ENCODE data around the gene COTL1. TPM values are rescaled to one million over a fixed set of nuclear protein-coding genes. Genes with fewer than 3 reads are reported as not detected.
"Not testable (repeated sequence)": the region's sequence is repeated elsewhere in the genome, so short reads cannot be mapped to it uniquely, and the experiment has no call there.

COTL1 gene
- total and polyA plus RNA-seq, 4 donors: 62.4 to 223 (median 142) TPM

DNA sequence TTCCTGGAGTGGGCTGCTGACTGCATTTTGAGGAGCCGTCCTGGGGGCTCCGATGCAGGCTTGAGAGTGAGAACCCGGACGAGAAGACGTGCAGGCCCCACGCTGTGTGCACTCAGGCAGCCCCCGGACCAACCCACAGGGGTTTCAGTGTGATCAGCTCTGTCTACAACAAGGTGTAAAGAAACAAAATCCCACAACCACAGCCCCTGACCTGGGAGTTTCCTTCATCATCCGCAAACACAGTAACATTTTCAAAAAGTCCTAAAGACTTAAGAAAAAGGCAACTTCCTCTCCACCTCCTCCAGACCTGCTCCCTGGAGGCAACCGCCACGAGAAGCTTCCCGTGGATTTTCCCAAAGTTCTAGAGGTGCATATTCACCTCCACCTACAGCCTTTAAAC lies 98.0 kb downstream of the COTL1 start:
- Histone ChIP-seq H3K4me3 (no peak overlapping the region), H3K36me3 (ENCODE audit: control insufficient read depth in 4 of 4, insufficient read depth in 4 of 4, low read length in 4 of 4) (no peaks in the 10 kb centered on the region), H3K9ac (ENCODE audit: insufficient read depth in 1 of 2, low read length in 2 of 2) (no peak overlapping the region), H3K27me3 (ENCODE audit: control insufficient read depth in 3 of 3, insufficient read depth in 3 of 3, low read length in 2 of 3) (no peaks in the 10 kb centered on the region), H3K9me3 (ENCODE audit: control insufficient read depth in 4 of 4, insufficient read depth in 3 of 4, low read length in 3 of 4) (no peaks in the 10 kb centered on the region), H3K27ac (ENCODE audit: low read depth in 1 of 2, low read length in 1 of 2) (no peak overlapping the region), H3K4me1 (ENCODE audit: control insufficient read depth in 5 of 5, insufficient read depth in 5 of 5, low read length in 5 of 5) (peaks cover 0 to 5% (median under 1%) of the 10 kb centered on the region in 5 donors)
- ATAC-seq (ENCODE audit: insufficient read depth, low FRiP score) (no peak), DNase-seq (no peak)
- no peak for TF ChIP-seq CTCF (IDR thresholded peaks at IDR 0.05; ENCODE audit: control extremely low read depth, extremely low read depth)
- 72 to 90% methylated on average over 11 of the region's 11 CpGs for WGBS, 2 donors

GRCh38 chr16:84518804-84519341 lies 99.0 kb downstream of the COTL1 start:
- Histone ChIP-seq H3K9me3 (ENCODE audit: control insufficient read depth in 4 of 4, insufficient read depth in 3 of 4, low read length in 3 of 4) (no peaks in the 10 kb centered on the region), H3K4me3 (no peak overlapping the region), H3K4me1 (ENCODE audit: control insufficient read depth in 5 of 5, insufficient read depth in 5 of 5, low read length in 5 of 5) (peaks cover 0 to 5% (median 2%) of the 10 kb centered on the region in 5 donors), H3K27ac (ENCODE audit: low read depth in 1 of 2, low read length in 1 of 2) (no peak overlapping the region), H3K36me3 (ENCODE audit: control insufficient read depth in 4 of 4, insufficient read depth in 4 of 4, low read length in 4 of 4) (no peaks in the 10 kb centered on the region), H3K27me3 (ENCODE audit: control insufficient read depth in 3 of 3, insufficient read depth in 3 of 3, low read length in 2 of 3) (no peaks in the 10 kb centered on the region), H3K9ac (ENCODE audit: insufficient read depth in 1 of 2, low read length in 2 of 2) (no peak overlapping the region)
- no peak for DNase-seq
- ATAC-seq (ENCODE audit: insufficient read depth, low FRiP score): no peak
- no peak for TF ChIP-seq CTCF (IDR thresholded peaks at IDR 0.05; ENCODE audit: control extremely low read depth, extremely low read depth)
- 86 to 87% methylated on average over 17 of the region's 17 CpGs for WGBS, 2 donors

DNA sequence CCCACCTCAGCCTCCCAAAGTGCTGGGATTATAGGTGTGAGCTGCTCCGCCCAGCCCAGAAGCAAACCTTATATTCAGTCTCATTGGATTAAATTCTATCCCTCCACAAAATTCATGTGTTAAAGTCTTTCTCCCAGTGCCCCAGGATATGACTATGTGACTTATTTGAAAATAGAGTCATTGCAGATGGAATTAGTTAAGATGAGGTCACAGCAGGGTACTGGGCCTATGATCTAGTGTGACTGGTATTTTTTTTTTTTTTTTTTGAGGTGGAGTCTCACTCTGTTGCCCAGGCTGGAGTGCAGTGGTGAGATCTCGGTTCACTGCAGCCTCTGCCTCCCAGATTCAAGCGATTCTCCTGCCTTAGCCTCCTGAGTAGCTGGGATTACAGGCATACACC lies 99.7 kb downstream of the COTL1 start:
- H3K36me3 ChIP-seq (ENCODE audit: control insufficient read depth in 4 of 4, insufficient read depth in 4 of 4, low read length in 4 of 4): not testable (repeated sequence)

DNA sequence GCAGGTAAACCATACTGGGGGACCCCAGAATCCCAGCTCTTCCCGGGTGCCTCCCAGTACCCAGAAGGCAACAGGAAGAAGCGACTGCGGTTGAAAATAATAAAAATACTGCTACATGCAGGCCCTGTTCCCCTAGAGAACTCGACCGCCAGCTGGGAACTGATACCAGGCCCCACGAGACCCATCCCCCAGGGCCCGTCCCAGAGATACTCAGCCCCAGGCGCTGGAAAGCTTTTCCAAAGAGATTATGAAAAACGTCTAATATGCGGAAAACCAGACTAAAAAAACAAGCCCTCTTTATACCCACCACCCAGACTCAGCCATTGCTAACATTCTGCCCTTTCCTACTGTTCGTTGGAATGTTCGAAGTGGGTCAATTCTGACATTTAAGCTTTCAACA lies 100.5 kb downstream of the COTL1 start:
- DNase-seq (no peak), ATAC-seq (ENCODE audit: insufficient read depth, low FRiP score) (no peak)
- H3K9ac ChIP-seq (ENCODE audit: insufficient read depth in 1 of 2, low read length in 2 of 2): no peak overlapping the region
- H3K4me3 ChIP-seq: no peak overlapping the region
- H3K9me3 ChIP-seq (ENCODE audit: control insufficient read depth in 4 of 4, insufficient read depth in 3 of 4, low read length in 3 of 4): no peaks in the 10 kb centered on the region
- no peaks in the 10 kb centered on the region for H3K36me3 ChIP-seq (ENCODE audit: control insufficient read depth in 4 of 4, insufficient read depth in 4 of 4, low read length in 4 of 4)
- H3K4me1 ChIP-seq (ENCODE audit: control insufficient read depth in 5 of 5, insufficient read depth in 5 of 5, low read length in 5 of 5): peaks cover 0 to 5% (median 2%) of the 10 kb centered on the region in 5 donors
- no peak overlapping the region for H3K27ac ChIP-seq (ENCODE audit: low read depth in 1 of 2, low read length in 1 of 2)
- 91 to 94% methylated on average over 12 of the region's 12 CpGs for WGBS, 2 donors
- H3K27me3 ChIP-seq (ENCODE audit: control insufficient read depth in 3 of 3, insufficient read depth in 3 of 3, low read length in 2 of 3): no peaks in the 10 kb centered on the region
- TF ChIP-seq CTCF (IDR thresholded peaks at IDR 0.05; ENCODE audit: control extremely low read depth, extremely low read depth): no peak

More for the DNA sequence above, 99.7 kb downstream of the COTL1 start:
- not testable (repeated sequence) for H3K4me1 ChIP-seq (ENCODE audit: control insufficient read depth in 5 of 5, insufficient read depth in 5 of 5, low read length in 5 of 5); H3K4me3 ChIP-seq; H3K27me3 ChIP-seq (ENCODE audit: control insufficient read depth in 3 of 3, insufficient read depth in 3 of 3, low read length in 2 of 3); H3K9me3 ChIP-seq (ENCODE audit: control insufficient read depth in 4 of 4, insufficient read depth in 3 of 4, low read length in 3 of 4); ATAC-seq (ENCODE audit: insufficient read depth, low FRiP score); DNase-seq; H3K27ac ChIP-seq (ENCODE audit: low read depth in 1 of 2, low read length in 1 of 2); H3K9ac ChIP-seq (ENCODE audit: insufficient read depth in 1 of 2, low read length in 2 of 2)
- WGBS, 2 donors: 88 to 94% methylated on average over 3 of the region's 3 CpGs

Other genes starting within 250 kb of the COTL1 start
- 10 to 100 TPM; 50.0 to 96.8 TPM for gene ATP2C2, start 249.5 kb downstream of the COTL1 start, total RNA-seq
- gene ATP2C2, start 249.5 kb downstream of the COTL1 start, polyA plus RNA-seq: 10 to 100 TPM; 21.3 to 25.0 TPM
- 10 to 100 TPM; 15.7 to 16.9 TPM for gene MEAK7, start 113.4 kb downstream of the COTL1 start, total RNA-seq
- 1 to 10 TPM; 4.8 to 6.7 TPM for gene MEAK7, start 113.4 kb downstream of the COTL1 start, polyA plus RNA-seq
- gene KLHL36, start 30.4 kb upstream of the COTL1 start, total RNA-seq: 10 to 100 TPM; 36.9 to 52.7 TPM
- 10 to 100 TPM; 18.1 to 27.7 TPM for gene KLHL36, start 30.4 kb upstream of the COTL1 start, polyA plus RNA-seq
- 10 to 100 TPM; 70.5 to 77.5 TPM for gene USP10, start 81.9 kb upstream of the COTL1 start, total RNA-seq
- 10 to 100 TPM; 18.5 to 55.5 TPM for gene USP10, start 81.9 kb upstream of the COTL1 start, polyA plus RNA-seq
- 100 to 1,000 TPM in 1 of 2 donors, 10 to 100 TPM in 1; 31.3 to 136 TPM for gene CRISPLD2, start 201.9 kb upstream of the COTL1 start, total RNA-seq
- 10 to 100 TPM; 30.3 to 53.7 TPM for gene CRISPLD2, start 201.9 kb upstream of the COTL1 start, polyA plus RNA-seq